ENCODE measurements around the gene SLC25A10.

Gene SLC25A10

DNA sequence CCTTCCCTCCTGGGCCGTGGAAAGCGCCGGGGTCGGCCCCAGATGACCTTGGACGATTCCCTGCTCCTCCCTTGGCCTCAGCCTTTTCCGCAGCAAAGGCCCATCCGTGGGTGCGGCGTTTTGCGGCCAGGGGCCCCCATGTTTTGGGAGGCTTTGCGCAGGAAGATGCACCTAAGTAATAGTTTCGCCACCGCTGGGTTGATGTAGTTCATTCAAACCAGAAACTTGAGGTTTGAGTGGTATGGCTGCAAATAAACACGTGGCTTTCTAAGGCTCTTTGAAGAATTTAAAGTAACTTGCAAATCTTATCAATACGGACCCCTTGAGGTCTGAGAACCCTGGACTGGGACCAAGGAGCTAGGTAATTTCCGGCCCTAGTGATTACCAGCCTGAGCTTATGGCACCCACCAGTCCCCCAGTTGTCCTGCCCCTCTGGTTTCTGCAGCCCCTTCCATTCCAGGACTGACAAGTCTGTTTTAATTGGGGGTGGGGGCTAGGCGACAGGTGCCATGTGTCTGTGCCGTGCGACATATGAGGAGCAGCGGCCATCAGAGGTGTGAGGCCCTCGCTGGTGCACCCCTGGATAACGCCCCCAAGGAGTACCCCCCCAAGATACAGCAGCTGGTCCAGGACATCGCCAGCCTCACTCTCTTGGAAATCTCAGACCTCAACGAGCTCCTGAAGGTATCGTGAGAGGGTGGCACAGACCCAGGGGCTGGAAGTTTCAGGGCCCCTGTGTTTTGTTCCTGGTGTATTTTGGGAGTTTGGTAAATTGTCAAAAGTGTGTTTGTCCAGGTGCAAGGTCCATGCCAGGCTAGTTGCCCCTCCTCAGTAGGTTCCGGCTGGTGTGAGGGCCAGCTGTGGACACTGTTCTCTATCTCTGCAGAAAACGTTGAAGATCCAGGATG is 8.1 kb upstream of the SLC25A10 start:
- peak overlapping the region; percentile 90 for H3K27ac ChIP-seq
- DNase-seq (ENCODE audit: low read depth, low spot score) = no peak

GRCh38 chr17:81705518-81706231 is 6.4 kb upstream of the SLC25A10 start:
- DNase-seq (ENCODE audit: low read depth, low spot score) = no peak
- no peak overlapping the region for H3K27ac ChIP-seq

DNA sequence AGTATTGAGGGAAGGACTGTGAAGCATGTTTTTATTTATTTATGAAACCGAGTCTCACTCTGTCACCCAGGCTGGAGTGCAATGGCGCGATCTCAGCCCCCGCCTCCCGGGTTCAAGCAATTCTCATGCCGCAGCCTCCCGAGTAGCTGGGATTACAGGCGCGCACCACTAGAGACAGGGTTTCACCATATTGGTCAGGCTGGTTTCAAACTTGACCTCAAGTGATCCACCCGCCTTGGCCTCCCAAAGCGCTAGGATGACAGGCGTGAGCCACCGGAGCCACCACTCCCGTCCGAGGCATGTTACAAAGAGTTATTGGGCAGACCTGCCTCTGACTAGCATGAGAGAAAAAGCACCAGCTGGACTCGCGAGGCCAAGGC is 5.9 kb upstream of the SLC25A10 start:
- H3K27ac ChIP-seq = no peak overlapping the region
- no peak for DNase-seq (ENCODE audit: low read depth, low spot score)

GRCh38 chr17:81706757-81707624 is 5.1 kb upstream of the SLC25A10 start:
- H3K27ac ChIP-seq = no peak overlapping the region
- DNase-seq (ENCODE audit: low read depth, low spot score) = no peak

- no peak overlapping the region for H3K27ac ChIP-seq
- DNase-seq (ENCODE audit: low read depth, low spot score) = no peak
Measured at GRCh38 chr17:81707725-81708646, 4.1 kb upstream of the SLC25A10 start.

DNA sequence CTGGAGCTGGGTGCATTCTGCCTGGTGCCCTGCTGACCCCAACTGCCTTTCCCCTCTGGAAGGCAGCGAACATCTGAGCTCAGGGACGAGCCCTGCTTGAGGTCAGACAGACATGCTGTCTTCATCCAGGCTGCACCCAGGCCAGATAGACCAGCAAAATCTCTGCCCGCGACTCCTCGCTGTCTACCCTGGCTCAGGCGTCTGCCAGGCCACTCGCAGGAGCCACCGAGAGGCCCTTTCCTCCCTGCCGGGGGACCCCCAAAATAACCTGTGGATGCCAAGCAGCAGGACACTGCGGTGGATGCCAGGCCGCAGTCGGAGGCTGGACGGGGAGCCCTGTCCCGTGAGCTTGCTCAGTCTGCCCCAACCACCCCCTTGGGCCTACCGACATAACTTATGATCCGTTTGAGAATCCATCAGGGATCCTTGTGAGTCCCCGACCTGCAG is 3.3 kb upstream of the SLC25A10 start:
- no peak for DNase-seq (ENCODE audit: low read depth, low spot score)
- no peak overlapping the region for H3K27ac ChIP-seq

GRCh38 chr17:81710514-81711308 is 1.4 kb upstream of the SLC25A10 start:
- peak overlapping the region; percentile 64 for H3K27ac ChIP-seq
- DNase-seq (ENCODE audit: low read depth, low spot score) = no peak

GRCh38 chr17:81712468-81713003 is 452 bp downstream of the SLC25A10 start:
- no peak for DNase-seq (ENCODE audit: low read depth, low spot score)
- H3K27ac ChIP-seq = peak overlapping the region; percentile 64

- no peak overlapping the region for H3K27ac ChIP-seq
- DNase-seq (ENCODE audit: low read depth, low spot score) = no peak
Measured at GRCh38 chr17:81713004-81713555, 996 bp downstream of the SLC25A10 start.

DNA sequence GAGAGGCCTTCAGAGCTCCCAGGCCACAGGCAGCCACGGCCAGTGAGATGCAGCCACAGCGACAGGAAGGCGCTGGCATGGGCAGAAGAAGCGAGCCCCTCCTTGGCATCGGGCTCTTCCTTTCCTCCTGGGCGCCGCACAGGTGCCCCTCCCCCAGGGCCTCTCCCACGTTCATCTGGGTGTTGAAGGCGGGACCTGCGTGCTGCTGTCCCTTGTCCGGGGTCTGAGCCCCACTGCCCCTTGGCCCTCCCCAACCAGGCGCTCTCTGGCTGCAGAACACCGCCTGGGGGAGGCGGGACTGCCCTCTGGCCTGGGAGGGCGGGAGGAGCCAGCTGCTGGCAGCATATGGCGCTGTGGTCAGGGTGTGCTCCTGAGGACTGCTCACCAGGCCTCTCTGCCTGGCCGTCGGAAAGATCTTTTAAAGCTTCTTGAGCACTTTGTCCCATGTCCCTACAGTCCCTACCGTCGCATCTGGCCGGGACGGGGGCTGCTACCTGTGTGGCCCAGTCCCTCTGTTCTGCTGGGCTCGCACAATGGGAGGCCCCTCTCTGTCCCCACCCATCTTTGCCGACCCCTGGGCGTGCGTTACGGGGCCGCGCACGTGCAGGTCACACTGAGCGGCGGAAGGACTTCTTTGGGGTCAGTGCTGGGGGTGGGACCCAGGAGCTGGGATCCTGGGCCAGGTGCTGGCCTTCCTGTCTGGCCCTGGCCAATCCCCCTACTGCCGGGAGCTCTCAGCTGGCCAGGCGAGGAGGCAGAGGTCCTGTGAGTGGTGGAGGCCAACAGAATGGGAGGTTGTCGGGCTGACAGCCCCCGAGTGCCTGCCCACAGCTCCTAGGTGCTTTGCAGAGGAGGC is 1.7 kb downstream of the SLC25A10 start:
- no peak overlapping the region for H3K27ac ChIP-seq
- DNase-seq (ENCODE audit: low read depth, low spot score) = no peak

- no peak for DNase-seq (ENCODE audit: low read depth, low spot score)
- no peak overlapping the region for H3K27ac ChIP-seq
Measured at GRCh38 chr17:81714412-81715106, 2.5 kb downstream of the SLC25A10 start.

DNA sequence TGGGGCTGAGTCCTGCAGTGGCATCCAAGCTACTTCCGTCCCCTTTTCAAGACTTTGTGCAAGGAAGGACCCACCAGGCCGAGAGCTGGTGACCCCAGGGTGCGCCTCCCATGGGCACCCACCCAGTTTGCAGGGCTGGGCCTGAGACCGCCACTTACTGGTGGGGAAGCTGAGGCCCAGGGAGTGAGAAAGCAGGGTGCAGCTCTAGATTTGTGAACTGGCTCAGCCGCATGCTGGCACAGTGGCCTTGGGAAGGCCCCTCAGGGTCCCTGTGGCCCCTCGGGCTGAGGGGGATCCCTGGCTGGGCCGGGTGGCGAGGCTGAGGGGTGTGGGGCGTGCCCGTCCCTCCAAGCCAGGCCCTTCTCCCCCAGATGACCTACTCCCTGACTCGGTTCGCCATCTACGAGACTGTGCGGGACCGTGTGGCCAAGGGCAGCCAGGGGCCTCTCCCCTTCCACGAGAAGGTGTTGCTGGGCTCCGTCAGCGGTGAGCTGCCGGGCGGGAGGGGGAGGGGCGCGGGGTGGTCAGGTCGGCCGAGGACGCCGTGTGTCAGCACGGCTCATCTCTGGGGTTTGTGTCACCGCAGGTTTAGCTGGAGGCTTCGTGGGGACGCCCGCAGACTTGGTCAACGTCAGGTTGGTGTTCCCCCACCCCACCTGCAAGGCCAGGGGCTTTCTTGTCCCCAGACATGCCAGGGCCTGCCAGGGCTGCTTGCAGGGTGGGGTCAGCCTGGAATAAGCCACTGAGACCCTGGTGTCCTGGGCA is 3.2 kb downstream of the SLC25A10 start:
- no peak overlapping the region for H3K27ac ChIP-seq

DNA sequence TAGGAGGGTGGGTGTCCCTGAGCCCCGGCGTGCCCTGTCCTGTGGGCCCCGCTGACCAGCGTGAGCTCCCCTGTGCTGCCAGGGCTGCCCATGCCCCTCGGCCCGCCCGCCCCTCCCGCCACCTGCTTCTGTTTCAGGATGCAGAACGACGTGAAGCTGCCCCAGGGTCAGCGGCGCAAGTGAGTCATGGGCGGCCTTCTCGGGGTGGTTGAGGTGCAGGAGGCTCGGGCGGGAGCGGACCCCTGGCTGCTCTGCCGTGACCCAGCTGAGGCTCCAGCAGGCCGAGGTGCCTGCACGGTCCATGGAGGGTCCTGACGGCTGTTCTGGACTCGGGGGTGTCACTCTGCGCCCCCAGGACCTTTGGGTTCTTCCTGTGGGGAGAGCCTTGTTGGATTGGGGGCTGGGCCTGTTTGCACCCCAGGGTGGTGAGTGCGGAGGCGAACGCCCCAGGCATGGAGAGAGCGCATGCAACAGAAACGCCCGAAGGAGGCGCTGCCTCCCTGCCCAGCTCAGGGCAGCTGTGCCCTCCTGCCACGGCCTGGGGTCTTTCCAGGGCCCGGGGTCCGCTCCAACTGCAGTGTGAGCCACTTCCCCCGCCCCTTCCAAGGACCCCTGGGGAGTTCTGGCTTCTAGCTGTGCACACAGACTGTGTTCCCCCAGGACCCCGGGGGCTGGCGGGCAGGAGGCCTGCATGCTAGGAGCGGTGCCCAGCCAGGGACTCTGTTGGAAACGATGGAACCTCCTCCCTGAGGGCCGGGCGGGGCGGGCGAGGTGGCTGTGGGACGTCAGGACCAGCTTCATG is 4.0 kb downstream of the SLC25A10 start:
- no peak overlapping the region for H3K27ac ChIP-seq
- DNase-seq (ENCODE audit: low read depth, low spot score) = no peak

More for the DNA sequence above, 3.2 kb downstream of the SLC25A10 start:
- no peak for DNase-seq (ENCODE audit: low read depth, low spot score)

- no peak for DNase-seq (ENCODE audit: low read depth, low spot score)
- no peak overlapping the region for H3K27ac ChIP-seq
Measured at GRCh38 chr17:81716674-81716996, 4.6 kb downstream of the SLC25A10 start.

DNA sequence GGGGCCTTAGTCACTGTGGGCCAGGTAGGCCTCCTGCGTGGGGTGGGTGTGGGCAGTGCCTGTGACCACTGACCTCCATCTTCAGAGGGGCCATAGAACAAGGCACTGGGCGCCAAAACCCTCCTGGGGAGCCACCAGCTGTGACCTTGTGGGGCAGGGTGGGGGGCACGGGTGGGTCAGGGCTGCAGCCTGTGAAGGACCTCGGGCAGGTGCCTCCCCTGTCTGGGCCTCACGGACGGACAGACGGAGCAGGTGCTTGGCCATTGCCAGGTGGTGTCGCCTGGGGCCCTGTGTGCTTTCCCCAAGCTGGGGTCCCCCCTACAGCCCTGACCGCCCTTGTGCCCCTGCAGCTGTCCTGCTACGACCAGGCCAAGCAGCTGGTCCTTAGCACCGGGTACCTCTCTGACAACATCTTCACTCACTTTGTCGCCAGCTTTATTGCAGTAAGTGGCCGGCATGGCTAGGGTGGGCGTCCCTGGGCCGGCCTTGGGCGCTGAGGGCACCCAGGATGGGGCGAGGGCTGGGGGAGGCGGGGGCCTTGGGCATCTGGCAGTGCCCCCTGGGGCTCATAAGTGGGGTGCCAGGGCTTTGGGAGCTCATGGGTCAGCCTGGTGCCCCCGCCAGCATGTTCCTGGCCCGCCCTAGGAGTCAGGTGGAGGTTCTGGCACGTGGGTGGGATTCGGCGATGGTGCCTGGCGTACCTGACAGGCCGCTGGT is 5.1 kb downstream of the SLC25A10 start:
- no peak for DNase-seq (ENCODE audit: low read depth, low spot score)
- H3K27ac ChIP-seq = no peak overlapping the region
